ENCODE results near the gene RPS19.

DNA sequence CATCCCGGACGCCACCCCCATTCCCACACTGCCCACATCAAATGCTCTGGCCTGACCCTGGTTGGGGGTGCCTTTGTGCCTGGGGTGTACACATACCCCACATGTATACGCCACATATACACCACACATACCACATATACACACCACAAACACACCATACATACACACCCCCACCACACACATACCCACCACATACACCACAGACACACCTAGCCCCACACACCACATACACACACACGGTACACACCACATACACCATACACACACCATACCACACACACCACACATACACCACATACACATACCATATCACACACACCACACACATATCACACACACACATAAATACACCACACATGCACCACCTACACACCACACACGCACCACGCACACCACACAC, 58.0 kb downstream of the RPS19 start:
- TF ChIP-seq CTCF (IDR thresholded peaks at IDR 0.05) (no peak), POLR2A (IDR thresholded peaks at IDR 0.05) (no peak)

Data from testis (tissue), 2 donors.